Progenitor cell of endocrine pancreas (in vitro differentiated cells): ENCODE measurements around the gene URAD. TPM values are rescaled to one million over a fixed set of nuclear protein-coding genes. Genes with fewer than 3 reads are reported as not detected.

Experiments used
- DNase-seq: peaks from one replicate; pipeline ENCODE4 v3.0.0; 2021; ENCODE audit warnings: low spot score; ENCODE audit not compliant: unreplicated experiment
- H3K27ac Mint-ChIP-seq: 2 replicates; pipeline ENCODE4 v1.8.0; 2021; ENCODE audit warnings: mild to moderate bottlenecking, moderate library complexity, mixed read lengths
- H3K27me3 Mint-ChIP-seq: 2 replicates; pipeline ENCODE4 v1.8.0; 2021; ENCODE audit warnings: mixed read lengths
- H3K36me3 Mint-ChIP-seq: 2 replicates; pipeline ENCODE4 v1.8.0; 2022; ENCODE audit warnings: mixed read lengths; ENCODE audit not compliant: insufficient read depth
- H3K4me1 Mint-ChIP-seq: 2 replicates; pipeline ENCODE4 v1.8.0; 2021; ENCODE audit warnings: low read depth, mixed read lengths
- H3K4me3 Mint-ChIP-seq: 2 replicates; pipeline ENCODE4 v1.8.0; 2021; ENCODE audit warnings: low read depth, mild to moderate bottlenecking, moderate library complexity, mixed read lengths
- H3K9me3 Mint-ChIP-seq: 2 replicates; pipeline ENCODE4 v1.8.0; 2021; ENCODE audit warnings: low read depth, mixed read lengths
- CTCF ChIP-seq: fragments of 200-600 bp; sonication (generic); IDR thresholded peaks from one replicate; pipeline ENCODE4 v1.5.0; 2021; ENCODE audit warnings: antibody characterized with exemption, mild to moderate bottlenecking; ENCODE audit not compliant: unreplicated experiment
- total RNA-seq: library from RNA; stranded (reverse); gene quantifications from 2 replicates; pipeline ENCODE4 v1.2.1, GENCODE V29; 2021

The URAD gene
- total RNA-seq, 1 donor from 2014 or later, result not detected

- H3K4me3 Mint-ChIP-seq, result peak overlapping the region; percentile 73
- peaks cover 75% of the 10 kb centered on the region for H3K36me3 Mint-ChIP-seq
- peaks cover 53% of the 10 kb centered on the region for H3K4me1 Mint-ChIP-seq
- no peak for DNase-seq
- no peaks in the 10 kb centered on the region for H3K9me3 Mint-ChIP-seq
- H3K27me3 Mint-ChIP-seq, result peaks cover 3% of the 10 kb centered on the region
- H3K27ac Mint-ChIP-seq, result peak overlapping the region; percentile 93
- TF ChIP-seq CTCF, result no peak
Measured at GRCh38 chr13:27928805-27929753, 59.4 kb downstream of the URAD start.

GRCh38 chr13:27928353-27928804 lies 60.1 kb downstream of the URAD start:
- Mint-ChIP-seq H3K27ac (peak overlapping the region; percentile 94), H3K9me3 (no peaks in the 10 kb centered on the region), H3K4me1 (peaks cover 57% of the 10 kb centered on the region), H3K27me3 (peaks cover 3% of the 10 kb centered on the region), H3K36me3 (peaks cover 76% of the 10 kb centered on the region), H3K4me3 (peak overlapping the region; percentile 73)
- no peak for DNase-seq
- TF ChIP-seq CTCF, result no peak

Other genes with a start within 250 kb of the URAD start
- gene GSX1, start 196.2 kb downstream of the URAD start, total RNA-seq, result not detected in 2 replicates
- 260 and 303 TPM in 2 replicates for gene PDX1, start 68.7 kb downstream of the URAD start, total RNA-seq
- 24.8 and 31.0 TPM in 2 replicates for gene CDX2, start 19.4 kb downstream of the URAD start, total RNA-seq
- gene FLT3, start 111.9 kb upstream of the URAD start, total RNA-seq, result 0.09 and 0.17 TPM in 2 replicates
- gene PAN3, start 149.9 kb upstream of the URAD start, total RNA-seq, result 55.9 and 59.0 TPM in 2 replicates